Loucy (cell line): ENCODE data around the gene RABGAP1.

Source experiments
- H2AFZ ChIP-seq: fragments of 200-600 bp; sonication (generic); 2 replicates; pipeline ENCODE4 v1.6.0; 2016; ENCODE audit warnings: antibody characterized with exemption, mild to moderate bottlenecking, low read length, moderate library complexity
- H3F3A ChIP-seq: fragments of 200-600 bp; 2 replicates; pipeline ENCODE4 v1.6.0; 2016; ENCODE audit warnings: antibody characterized with exemption, low read depth, mild to moderate bottlenecking
- H3K27me3 ChIP-seq: fragments of 200-600 bp; sonication (generic); 2 replicates; pipeline ENCODE4 v1.6.1; 2014; ENCODE audit warnings: low read length, mild to moderate bottlenecking; ENCODE audit not compliant: insufficient read depth, poor library complexity, severe bottlenecking
- H3K36me3 ChIP-seq: fragments of 200-600 bp; sonication (generic); 2 replicates; pipeline ENCODE4 v1.6.1; 2016; ENCODE audit warnings: low read length; ENCODE audit not compliant: insufficient read depth
- H3K4me1 ChIP-seq: fragments of 200-600 bp; sonication (generic); 2 replicates; pipeline ENCODE4 v1.5.1; 2014; ENCODE audit warnings: low read length, mild to moderate bottlenecking; ENCODE audit not compliant: insufficient read depth, poor library complexity, severe bottlenecking
- H3K4me2 ChIP-seq: fragments of 200-600 bp; sonication (generic); 2 replicates; pipeline ENCODE4 v1.6.0; 2014; ENCODE audit warnings: antibody characterized with exemption, low read length, low read depth, mild to moderate bottlenecking; ENCODE audit not compliant: poor library complexity, severe bottlenecking
- H3K4me3 ChIP-seq: fragments of 200-600 bp; sonication (generic); 2 replicates; pipeline ENCODE4 v1.5.1; 2014; ENCODE audit warnings: low read length, mild to moderate bottlenecking, mixed read lengths; ENCODE audit not compliant: poor library complexity, severe bottlenecking
- H3K79me2 ChIP-seq: fragments of 200-600 bp; sonication (generic); 2 replicates; pipeline ENCODE4 v1.6.1; 2014; ENCODE audit warnings: low read length; ENCODE audit not compliant: insufficient read depth
- H3K9ac ChIP-seq: fragments of 200-600 bp; sonication (generic); 2 replicates; pipeline ENCODE4 v1.6.0; 2014; ENCODE audit warnings: mild to moderate bottlenecking, low read depth, low read length, moderate library complexity; ENCODE audit not compliant: poor library complexity, severe bottlenecking
- H3K9me2 ChIP-seq: fragments of 200-600 bp; sonication (generic); replicated peaks from 2 replicates; pipeline ENCODE4 v1.6.1; 2016; ENCODE audit warnings: low read depth, low read length, mixed read lengths
- H3K9me3 ChIP-seq: fragments of 200-600 bp; sonication (generic); 2 replicates; pipeline ENCODE4 v1.6.1; 2014; ENCODE audit warnings: mild to moderate bottlenecking, antibody characterized with exemption, low read length, low read depth; ENCODE audit not compliant: insufficient read depth
- H4K20me1 ChIP-seq: fragments of 200-600 bp; sonication (generic); 2 replicates; pipeline ENCODE4 v1.6.0; 2014; ENCODE audit warnings: antibody characterized with exemption, low read length, mild to moderate bottlenecking; ENCODE audit not compliant: insufficient read depth, poor library complexity, severe bottlenecking
- CTCF ChIP-seq: fragments of 200-600 bp; sonication (generic); conservative IDR thresholded peaks from 2 replicates; pipeline ENCODE4 v1.5.1; 2014; ENCODE audit warnings: mild to moderate bottlenecking, antibody characterized with exemption, low read length
- EZH2phosphoT487 ChIP-seq: fragments of 200-600 bp; IDR thresholded peaks from 2 replicates; pipeline ENCODE4 v1.6.1; 2018; ENCODE audit warnings: antibody characterized with exemption, mild to moderate bottlenecking, moderate library complexity, borderline replicate concordance

The RABGAP1 gene

GRCh38 chr9:123053046-123053445, 112.2 kb downstream of the RABGAP1 start:
- H3K4me2 ChIP-seq = no peak overlapping the region
- no peaks in the 10 kb centered on the region for H3F3A ChIP-seq
- H3K79me2 ChIP-seq = no peaks in the 10 kb centered on the region
- peaks cover 6% of the 10 kb centered on the region for H3K36me3 ChIP-seq
- TF ChIP-seq EZH2phosphoT487 (no peak), CTCF (no peak)
- H3K9me2 ChIP-seq = no peaks in the 10 kb centered on the region
- H3K4me3 ChIP-seq = no peak overlapping the region
- H3K27me3 ChIP-seq = no peaks in the 10 kb centered on the region
- H4K20me1 ChIP-seq = no peaks in the 10 kb centered on the region
- H3K9ac ChIP-seq = no peak overlapping the region
- peaks cover 21% of the 10 kb centered on the region for H3K4me1 ChIP-seq
- no peak overlapping the region for H2AFZ ChIP-seq
- H3K9me3 ChIP-seq = no peaks in the 10 kb centered on the region

GRCh38 chr9:123053711-123054110, 112.9 kb downstream of the RABGAP1 start:
- no peaks in the 10 kb centered on the region for H3K9me3 ChIP-seq
- H4K20me1 ChIP-seq = no peaks in the 10 kb centered on the region
- no peak overlapping the region for H2AFZ ChIP-seq
- H3K36me3 ChIP-seq = peaks cover 6% of the 10 kb centered on the region
- H3K9me2 ChIP-seq = no peaks in the 10 kb centered on the region
- no peaks in the 10 kb centered on the region for H3F3A ChIP-seq
- H3K9ac ChIP-seq = no peak overlapping the region
- no peaks in the 10 kb centered on the region for H3K79me2 ChIP-seq
- no peaks in the 10 kb centered on the region for H3K27me3 ChIP-seq
- H3K4me3 ChIP-seq = no peak overlapping the region
- H3K4me1 ChIP-seq = peaks cover 20% of the 10 kb centered on the region
- TF ChIP-seq CTCF (no peak), EZH2phosphoT487 (no peak)
- H3K4me2 ChIP-seq = peak overlapping the region; percentile 5

GRCh38 chr9:123058834-123059233, 118.0 kb downstream of the RABGAP1 start:
- Histone ChIP-seq H3K4me2 (no peak overlapping the region), H3K4me1 (peaks cover 7% of the 10 kb centered on the region), H3K9ac (no peak overlapping the region), H3K79me2 (no peaks in the 10 kb centered on the region), H3K9me2 (no peaks in the 10 kb centered on the region), H3K9me3 (no peaks in the 10 kb centered on the region), H3K4me3 (no peak overlapping the region), H3K36me3 (peaks cover 9% of the 10 kb centered on the region), H4K20me1 (no peaks in the 10 kb centered on the region), H3K27me3 (no peaks in the 10 kb centered on the region), H3F3A (no peaks in the 10 kb centered on the region), H2AFZ (no peak overlapping the region)
- TF ChIP-seq EZH2phosphoT487 (no peak), CTCF (no peak)
